Ovary (tissue), 3 donors: Measurements from ENCODE around the gene SLC25A29.

ENCODE experiments used
- EP300 ChIP-seq: sonication (generic); formaldehyde crosslinking; IDR thresholded peaks from one replicate; pipeline ENCODE4 v1.6.1; 2017; ENCODE audit warnings: antibody characterized with exemption
- POLR2A ChIP-seq: fragments of 450-650 bp; IDR thresholded peaks from one replicate; pipeline ENCODE4 v1.6.1; 2017; ENCODE audit warnings: antibody characterized with exemption, mild to moderate bottlenecking, moderate library complexity
- TF ChIP-seq, protein P1 (sequence below), 3 donors: fragments of 450-650 bp in 2 of 3; fragments of 200-600 bp in 1 of 3; IDR thresholded peaks; one replicate each; pipeline versions ENCODE4 v1.5.1 to v1.8.0; 2016 to 2022; ENCODE audit warnings: antibody characterized with exemption in 3 of 3, mild to moderate bottlenecking in 1 of 3
- donor health status: DM: no; HTN: no; CAD: no.

DNA sequence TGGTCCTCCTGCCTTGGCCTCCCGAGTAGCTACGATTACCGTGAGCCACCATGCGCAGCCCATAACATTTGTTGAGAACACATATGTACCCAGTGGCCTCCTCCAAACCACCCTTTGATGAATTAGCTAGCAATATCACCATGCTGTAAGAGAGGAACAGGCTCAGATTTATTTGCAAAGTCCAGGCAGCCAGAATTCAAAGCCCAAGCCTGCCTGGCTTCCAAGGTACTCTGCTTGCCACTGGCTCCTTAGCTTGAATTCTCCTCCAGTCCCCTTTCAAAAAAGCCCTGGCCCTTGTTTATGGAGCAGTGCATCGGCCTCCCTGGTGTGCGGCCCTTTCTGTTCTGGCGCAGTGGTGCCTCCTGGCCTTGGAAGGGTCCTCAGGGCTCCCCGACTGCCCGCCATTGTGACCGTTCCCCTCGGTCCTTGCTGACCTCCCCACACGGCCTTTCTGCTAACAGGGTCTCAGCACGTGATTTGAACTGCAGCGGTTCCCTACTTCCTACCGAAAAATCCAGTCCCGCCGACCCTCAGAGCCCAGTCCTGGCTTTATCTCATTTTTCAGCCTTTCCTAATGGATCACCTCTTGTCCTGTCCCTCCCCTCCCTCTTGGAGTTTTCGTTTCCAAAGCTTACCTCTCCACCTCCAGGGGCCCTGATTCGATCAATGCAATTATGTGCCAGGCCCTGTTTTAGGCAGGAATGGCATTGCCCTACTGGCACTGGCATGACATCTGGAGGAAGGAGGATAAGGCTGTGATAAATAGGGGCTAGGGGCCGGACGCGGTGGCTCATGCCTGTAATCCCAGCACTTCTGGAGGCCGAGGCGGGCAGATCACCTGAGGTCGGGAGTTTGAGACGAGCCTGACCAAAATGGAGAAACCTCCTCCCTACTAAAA lies 22.0 kb downstream of the SLC25A29 start:
- TF ChIP-seq, protein P1, sequence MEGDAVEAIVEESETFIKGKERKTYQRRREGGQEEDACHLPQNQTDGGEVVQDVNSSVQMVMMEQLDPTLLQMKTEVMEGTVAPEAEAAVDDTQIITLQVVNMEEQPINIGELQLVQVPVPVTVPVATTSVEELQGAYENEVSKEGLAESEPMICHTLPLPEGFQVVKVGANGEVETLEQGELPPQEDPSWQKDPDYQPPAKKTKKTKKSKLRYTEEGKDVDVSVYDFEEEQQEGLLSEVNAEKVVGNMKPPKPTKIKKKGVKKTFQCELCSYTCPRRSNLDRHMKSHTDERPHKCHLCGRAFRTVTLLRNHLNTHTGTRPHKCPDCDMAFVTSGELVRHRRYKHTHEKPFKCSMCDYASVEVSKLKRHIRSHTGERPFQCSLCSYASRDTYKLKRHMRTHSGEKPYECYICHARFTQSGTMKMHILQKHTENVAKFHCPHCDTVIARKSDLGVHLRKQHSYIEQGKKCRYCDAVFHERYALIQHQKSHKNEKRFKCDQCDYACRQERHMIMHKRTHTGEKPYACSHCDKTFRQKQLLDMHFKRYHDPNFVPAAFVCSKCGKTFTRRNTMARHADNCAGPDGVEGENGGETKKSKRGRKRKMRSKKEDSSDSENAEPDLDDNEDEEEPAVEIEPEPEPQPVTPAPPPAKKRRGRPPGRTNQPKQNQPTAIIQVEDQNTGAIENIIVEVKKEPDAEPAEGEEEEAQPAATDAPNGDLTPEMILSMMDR (IDR thresholded peaks at IDR 0.05) = no peak
- TF ChIP-seq EP300 (no peak), POLR2A (no peak)
